Measurements from ENCODE around the gene GNG4. TPM values are rescaled to one million over a fixed set of nuclear protein-coding genes. Genes with fewer than 3 reads are reported as not detected.
"Not testable (repeated sequence)": the region's sequence is repeated elsewhere in the genome, so short reads cannot be mapped to it uniquely, and the experiment has no call there.

Gene GNG4
- total RNA-seq, 1 experiment from 2014 or later: 3.2 TPM

- no peak for DNase-seq (ENCODE audit: low spot score)
These were observed 23.8 kb downstream of the GNG4 start for GRCh38 chr1:235625831-235626230.

- DNase-seq (ENCODE audit: low spot score): no peak
These were observed 24.2 kb downstream of the GNG4 start for GRCh38 chr1:235625340-235625739.

DNA sequence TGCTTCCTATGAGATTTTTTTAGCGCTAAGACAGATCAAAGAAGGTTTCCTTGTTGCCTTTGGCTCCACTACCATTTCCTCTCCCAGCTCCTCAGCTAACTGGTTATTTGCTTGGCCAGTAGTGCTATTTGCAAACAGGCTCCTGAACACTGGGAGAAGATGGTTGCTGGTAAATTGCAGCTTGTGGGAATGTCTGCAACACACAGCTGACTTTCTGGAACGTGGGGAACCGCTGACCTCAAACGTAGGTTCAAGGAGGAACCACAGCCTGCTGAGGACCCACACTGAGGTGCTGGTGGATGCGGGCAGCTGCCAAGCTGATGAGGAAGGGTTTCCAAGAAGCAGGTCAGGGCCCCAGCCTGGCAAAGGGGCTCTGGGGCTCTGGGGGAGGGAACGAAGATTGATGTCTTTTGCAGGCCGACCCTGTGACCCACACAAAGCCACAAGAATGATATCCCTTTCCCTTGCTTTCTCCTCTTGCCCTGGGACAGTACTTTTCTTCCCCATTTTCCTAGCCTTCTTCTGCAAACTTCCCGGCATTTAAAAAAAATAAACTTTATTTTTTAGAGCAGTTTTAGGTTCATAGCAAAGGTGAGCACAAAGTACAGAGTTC, 24.8 kb downstream of the GNG4 start:
- DNase-seq (ENCODE audit: low spot score): peak; percentile 74

GRCh38 chr1:235622936-235623779, 26.4 kb downstream of the GNG4 start:
- peak; percentile 40 for DNase-seq (ENCODE audit: low spot score)

GRCh38 chr1:235619149-235619548, 30.4 kb downstream of the GNG4 start:
- DNase-seq (ENCODE audit: low spot score): not testable (repeated sequence)

- peak; percentile 61 for DNase-seq (ENCODE audit: low spot score)
These were observed 31.8 kb downstream of the GNG4 start for GRCh38 chr1:235617808-235618207.

- no peak for DNase-seq (ENCODE audit: low spot score)
These were observed 32.4 kb downstream of the GNG4 start for GRCh38 chr1:235617140-235617539.

- no peak for DNase-seq (ENCODE audit: low spot score)
These were observed 35.1 kb downstream of the GNG4 start for GRCh38 chr1:235614442-235614954.

GRCh38 chr1:235613602-235614001, 36.0 kb downstream of the GNG4 start:
- no peak for DNase-seq (ENCODE audit: low spot score)

- DNase-seq (ENCODE audit: low spot score): no peak
These were observed 36.8 kb downstream of the GNG4 start for GRCh38 chr1:235612761-235613160.

- DNase-seq (ENCODE audit: low spot score): no peak
These were observed 39.4 kb downstream of the GNG4 start for GRCh38 chr1:235610157-235610556.

- DNase-seq (ENCODE audit: low spot score): no peak
These were observed 41.3 kb downstream of the GNG4 start for GRCh38 chr1:235608278-235608677.

GRCh38 chr1:235607284-235607683, 42.3 kb downstream of the GNG4 start:
- DNase-seq (ENCODE audit: low spot score): no peak

GRCh38 chr1:235601104-235601503, 48.5 kb downstream of the GNG4 start:
- DNase-seq (ENCODE audit: low spot score): peak; percentile 42

GRCh38 chr1:235599536-235599935, 50.0 kb downstream of the GNG4 start:
- DNase-seq (ENCODE audit: low spot score): no peak

DNA sequence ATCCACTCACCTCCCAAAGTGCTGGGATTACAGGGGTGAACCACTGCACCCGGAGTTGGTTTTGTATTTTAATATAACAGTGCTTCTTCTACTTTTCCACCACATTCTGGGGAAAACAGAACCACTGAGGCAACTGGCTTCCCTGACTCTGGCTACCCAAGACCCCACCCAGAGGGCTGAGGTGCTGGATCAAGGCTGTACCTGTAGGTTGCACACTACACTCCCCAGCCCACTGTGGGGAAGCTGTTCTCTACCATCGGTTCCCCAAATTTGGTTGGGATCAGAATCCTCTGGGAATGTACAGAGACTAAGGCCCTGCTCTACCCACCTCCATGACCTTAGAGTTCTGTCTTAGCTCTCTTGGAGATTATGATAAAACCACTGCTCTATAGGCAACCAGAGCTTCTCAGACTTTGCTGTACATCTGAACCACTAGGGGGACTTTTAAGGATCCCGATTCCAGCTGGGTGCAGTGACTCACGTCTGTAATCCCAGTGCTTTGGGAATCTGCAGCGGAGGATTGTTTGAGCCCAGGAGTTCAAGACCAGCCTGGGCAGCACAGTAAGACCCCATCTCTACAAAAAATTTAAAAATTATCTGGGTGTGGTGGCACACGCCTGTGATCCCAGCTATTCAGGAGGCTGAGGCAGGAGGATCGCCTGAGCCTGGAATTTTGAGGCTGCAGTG, 51.6 kb downstream of the GNG4 start:
- peak; percentile 77 for DNase-seq (ENCODE audit: low spot score)

- no peak for DNase-seq (ENCODE audit: low spot score)
These were observed 54.5 kb downstream of the GNG4 start for GRCh38 chr1:235595079-235595478.

GRCh38 chr1:235594281-235594895, 55.2 kb downstream of the GNG4 start:
- DNase-seq (ENCODE audit: low spot score): not testable (repeated sequence)

GRCh38 chr1:235588916-235589515, 60.6 kb downstream of the GNG4 start:
- peak; percentile 73 for DNase-seq (ENCODE audit: low spot score)

DNA sequence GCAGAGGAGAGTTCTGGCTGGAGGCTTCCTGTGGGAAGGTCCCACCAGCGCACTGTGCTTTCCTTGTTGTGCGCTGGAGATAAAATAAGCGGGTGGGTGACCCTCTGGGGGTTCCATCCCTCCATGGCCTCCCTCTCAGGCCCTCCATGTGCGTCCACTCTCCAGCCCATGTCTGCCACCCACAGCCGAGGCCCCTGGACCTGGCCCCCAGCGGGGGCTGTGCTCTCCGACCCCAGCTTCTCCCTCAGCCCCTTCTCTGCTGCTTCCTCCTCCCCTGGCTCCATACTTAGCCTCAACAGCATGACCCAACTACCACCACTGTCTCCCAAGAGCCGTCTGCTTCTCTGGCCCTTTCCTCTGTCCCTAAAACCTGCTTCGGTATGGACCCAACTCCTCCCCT, 61.4 kb downstream of the GNG4 start:
- DNase-seq (ENCODE audit: low spot score): no peak

GRCh38 chr1:235586992-235587391, 62.6 kb downstream of the GNG4 start:
- no peak for DNase-seq (ENCODE audit: low spot score)

- no peak for DNase-seq (ENCODE audit: low spot score)
These were observed 63.2 kb downstream of the GNG4 start for GRCh38 chr1:235586413-235586812.

All from A172 (cell line).